Diencephalon (tissue), 1 donor: ENCODE data around the gene OR1G1. TPM values are rescaled to one million over a fixed set of nuclear protein-coding genes. Genes with fewer than 3 reads are reported as not detected.

Experiments used
- total RNA-seq: library from RNA; depleted of rRNA; stranded (reverse); fragments of >200 nt; gene quantifications from one replicate; pipeline ENCODE4 v1.2.3, GENCODE V29; 2014

Gene OR1G1
- total RNA-seq: not detected

GRCh38 chr17:3127451-3127850 lies at the start of gene OR1G1:
OR1G1 (minus strand) TSS chr17:3127551; CDS start chr17:3127551, 0 bp downstream.

GRCh38 chr17:3104322-3104721 lies 23.0 kb downstream of the OR1G1 start, which contains the start of gene OR1D2:
OR1D2 (minus strand) TSS chr17:3104422; CDS start chr17:3092996, 11,426 bp downstream.

Other genes with a start within 250 kb of the OR1G1 start
- not detected for gene OR1D5, start 63.9 kb downstream of the OR1G1 start, total RNA-seq
- not detected for gene OR1D2, start 23.1 kb downstream of the OR1G1 start, total RNA-seq
- not detected for gene OR1A2, start 70.0 kb upstream of the OR1G1 start, total RNA-seq
- gene OR1A1, start 80.1 kb upstream of the OR1G1 start, total RNA-seq: not detected
- gene OR3A1, start 170.8 kb upstream of the OR1G1 start, total RNA-seq: 0.69 TPM